ENCODE data around the gene ST8SIA4.
A peak's percentile ranks its signal among the peaks of the same experiment; 100 is the strongest.

The ST8SIA4 gene

GRCh38 chr5:100855295-100855694, 47.8 kb downstream of the ST8SIA4 start:
- peaks cover 40% of the 10 kb centered on the region for H3K4me1 Mint-ChIP-seq
- peak overlapping the region; percentile 4 for H3K4me3 Mint-ChIP-seq
- peaks cover 5% of the 10 kb centered on the region for H3K36me3 Mint-ChIP-seq
- H3K9me3 Mint-ChIP-seq, result no peaks in the 10 kb centered on the region
- ATAC-seq (ENCODE audit: low read depth) (no peak), DNase-seq (ENCODE audit: low spot score in 2 of 2) (no peak)
- H3K27me3 Mint-ChIP-seq, result no peaks in the 10 kb centered on the region
- H3K27ac Mint-ChIP-seq, result peak overlapping the region; percentile 91

DNA sequence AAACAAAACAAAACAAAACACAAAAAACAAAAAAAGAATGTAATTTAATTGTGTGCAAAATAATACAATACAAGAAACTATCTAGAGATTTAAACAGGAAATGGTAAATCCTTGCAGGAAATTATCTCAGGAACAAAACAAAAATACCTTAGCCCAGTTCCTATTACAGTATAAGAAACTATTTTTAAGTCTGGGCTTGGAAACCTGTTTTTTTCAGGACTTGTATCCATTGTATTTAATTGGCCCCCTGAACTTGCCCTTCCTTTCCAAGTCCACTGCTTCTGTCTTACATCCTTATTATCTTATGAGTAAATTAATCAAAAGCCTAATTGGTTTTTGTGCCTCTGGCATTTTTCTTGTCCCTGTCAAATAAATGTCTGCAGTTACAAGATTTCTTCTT, 48.5 kb downstream of the ST8SIA4 start:
- H3K4me1 Mint-ChIP-seq, result peaks cover 36% of the 10 kb centered on the region
- no peaks in the 10 kb centered on the region for H3K27me3 Mint-ChIP-seq
- DNase-seq (ENCODE audit: low spot score in 2 of 2) (no peak), ATAC-seq (ENCODE audit: low read depth) (no peak)
- H3K36me3 Mint-ChIP-seq, result peaks cover 2% of the 10 kb centered on the region
- peak overlapping the region; percentile 91 for H3K27ac Mint-ChIP-seq
- peak overlapping the region; percentile 4 for H3K4me3 Mint-ChIP-seq
- H3K9me3 Mint-ChIP-seq, result no peaks in the 10 kb centered on the region

- no peaks in the 10 kb centered on the region for H3K9me3 Mint-ChIP-seq
- H3K27ac Mint-ChIP-seq, result peak overlapping the region; percentile 91
- H3K27me3 Mint-ChIP-seq, result no peaks in the 10 kb centered on the region
- peaks cover 2% of the 10 kb centered on the region for H3K36me3 Mint-ChIP-seq
- no peak for DNase-seq (ENCODE audit: low spot score in 2 of 2)
- no peak for ATAC-seq (ENCODE audit: low read depth)
- peaks cover 32% of the 10 kb centered on the region for H3K4me1 Mint-ChIP-seq
- peak overlapping the region; percentile 63 for H3K4me3 Mint-ChIP-seq
These were observed 49.5 kb downstream of the ST8SIA4 start for GRCh38 chr5:100853582-100853981.

GRCh38 chr5:100852988-100853449, 50.1 kb downstream of the ST8SIA4 start:
- Mint-ChIP-seq H3K27ac (peak overlapping the region; percentile 91), H3K4me3 (peak overlapping the region; percentile 63), H3K27me3 (no peaks in the 10 kb centered on the region), H3K9me3 (no peaks in the 10 kb centered on the region), H3K36me3 (peaks cover 2% of the 10 kb centered on the region), H3K4me1 (peaks cover 30% of the 10 kb centered on the region)
- DNase-seq (ENCODE audit: low spot score in 2 of 2) (peak in 1 of 2 donors; percentile 51), ATAC-seq (ENCODE audit: low read depth) (peak; percentile 95)

DNA sequence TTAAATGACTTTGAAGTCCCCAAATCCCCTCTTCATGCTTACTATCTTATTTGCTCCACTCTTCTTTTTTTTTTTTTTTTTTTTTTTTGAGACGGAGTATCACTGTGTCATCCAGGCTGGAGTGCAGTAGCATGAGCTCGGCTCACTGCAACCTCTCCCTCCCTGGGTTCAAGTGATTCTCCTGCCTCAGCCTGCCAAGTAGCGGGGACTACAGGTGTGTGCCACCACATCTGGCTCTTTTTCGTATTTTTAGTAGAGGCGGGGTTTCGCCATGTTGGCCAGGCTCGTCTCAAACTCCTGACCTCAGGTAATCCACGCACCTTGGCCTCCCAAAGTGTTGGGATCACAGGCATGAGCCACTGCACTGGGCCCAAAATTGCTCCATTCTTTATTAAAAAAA, 51.0 kb downstream of the ST8SIA4 start:
- Mint-ChIP-seq H3K9me3 (no peaks in the 10 kb centered on the region), H3K36me3 (peaks cover 3% of the 10 kb centered on the region), H3K4me1 (peaks cover 28% of the 10 kb centered on the region), H3K4me3 (no peak overlapping the region), H3K27me3 (no peaks in the 10 kb centered on the region), H3K27ac (no peak overlapping the region)
- ATAC-seq (ENCODE audit: low read depth) (no peak), DNase-seq (ENCODE audit: low spot score in 2 of 2) (no peak)

DNA sequence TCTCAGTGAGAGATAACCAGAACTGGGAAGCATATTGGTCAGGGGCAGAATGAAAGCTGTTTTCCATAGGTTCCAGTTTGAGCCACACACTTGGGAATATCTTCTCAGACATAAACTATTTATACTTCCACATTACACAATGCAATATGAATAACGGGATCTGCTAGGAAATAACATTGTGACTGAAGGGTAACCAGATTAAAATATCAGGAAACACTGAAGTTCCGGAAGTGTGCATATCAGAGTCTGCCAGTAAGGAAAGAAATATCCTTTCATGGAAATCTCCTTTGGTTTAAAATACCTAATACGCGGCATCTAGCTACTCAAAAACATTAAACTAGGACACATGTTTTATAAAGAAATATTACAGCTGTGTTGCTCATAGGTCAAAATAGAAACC, 56.3 kb downstream of the ST8SIA4 start:
- H3K27me3 Mint-ChIP-seq, result no peaks in the 10 kb centered on the region
- H3K27ac Mint-ChIP-seq, result no peak overlapping the region
- ATAC-seq (ENCODE audit: low read depth), result no peak
- H3K9me3 Mint-ChIP-seq, result no peaks in the 10 kb centered on the region
- H3K4me1 Mint-ChIP-seq, result peaks cover 20% of the 10 kb centered on the region
- H3K36me3 Mint-ChIP-seq, result peaks cover 14% of the 10 kb centered on the region
- DNase-seq (ENCODE audit: low spot score in 2 of 2), result no peak
- no peak overlapping the region for H3K4me3 Mint-ChIP-seq

GRCh38 chr5:100842080-100842479, 61.0 kb downstream of the ST8SIA4 start:
- Mint-ChIP-seq H3K4me3 (no peak overlapping the region), H3K36me3 (peaks cover 13% of the 10 kb centered on the region), H3K27ac (peak overlapping the region; percentile 80), H3K27me3 (no peaks in the 10 kb centered on the region), H3K9me3 (no peaks in the 10 kb centered on the region), H3K4me1 (peaks cover 38% of the 10 kb centered on the region)
- no peak for DNase-seq (ENCODE audit: low spot score in 2 of 2)
- no peak for ATAC-seq (ENCODE audit: low read depth)

GRCh38 chr5:100841358-100842076, 61.6 kb downstream of the ST8SIA4 start:
- DNase-seq (ENCODE audit: low spot score in 2 of 2) (no peak), ATAC-seq (ENCODE audit: low read depth) (peak; percentile 29)
- peak overlapping the region; percentile 80 for H3K27ac Mint-ChIP-seq
- H3K36me3 Mint-ChIP-seq, result peaks cover 14% of the 10 kb centered on the region
- peak overlapping the region; percentile 74 for H3K4me3 Mint-ChIP-seq
- no peaks in the 10 kb centered on the region for H3K27me3 Mint-ChIP-seq
- H3K9me3 Mint-ChIP-seq, result no peaks in the 10 kb centered on the region
- peaks cover 38% of the 10 kb centered on the region for H3K4me1 Mint-ChIP-seq

DNA sequence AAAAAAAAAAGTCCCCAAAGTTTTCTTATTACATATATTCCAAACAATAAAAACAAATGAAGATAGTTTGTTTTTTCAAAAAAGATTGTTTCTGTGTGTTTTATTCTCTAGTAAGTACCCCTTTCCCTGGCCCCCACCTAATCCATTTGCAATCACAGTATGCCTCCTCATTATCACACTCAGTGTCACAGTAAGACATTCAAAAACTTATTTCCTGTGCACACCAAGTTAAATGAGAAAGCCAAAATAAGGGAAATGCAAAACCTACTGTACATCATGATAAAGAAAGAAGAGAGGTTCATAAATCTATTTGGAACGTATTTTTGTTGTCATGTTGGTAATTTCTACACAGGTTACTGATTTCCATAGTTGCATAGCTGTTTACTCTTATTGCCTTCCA, 62.3 kb downstream of the ST8SIA4 start:
- Mint-ChIP-seq H3K9me3 (no peaks in the 10 kb centered on the region), H3K27ac (peak overlapping the region; percentile 80), H3K4me1 (peaks cover 34% of the 10 kb centered on the region), H3K27me3 (no peaks in the 10 kb centered on the region), H3K36me3 (peaks cover 8% of the 10 kb centered on the region), H3K4me3 (peak overlapping the region; percentile 65)
- ATAC-seq (ENCODE audit: low read depth) (peak; percentile 48), DNase-seq (ENCODE audit: low spot score in 2 of 2) (no peak)

GRCh38 chr5:100840370-100840769, 62.7 kb downstream of the ST8SIA4 start:
- peak overlapping the region; percentile 80 for H3K27ac Mint-ChIP-seq

GRCh38 chr5:100838048-100838473, 65.0 kb downstream of the ST8SIA4 start:
- Mint-ChIP-seq H3K4me1 (peaks cover 32% of the 10 kb centered on the region), H3K9me3 (no peaks in the 10 kb centered on the region), H3K36me3 (peaks cover 5% of the 10 kb centered on the region), H3K27me3 (no peaks in the 10 kb centered on the region), H3K4me3 (no peak overlapping the region), H3K27ac (peak overlapping the region; percentile 69)
- DNase-seq (ENCODE audit: low spot score in 2 of 2) (no peak), ATAC-seq (ENCODE audit: low read depth) (no peak)

More at GRCh38 chr5:100840370-100840769, 62.7 kb downstream of the ST8SIA4 start:
- DNase-seq (ENCODE audit: low spot score in 2 of 2) (peak in 1 of 2 donors; percentile 31), ATAC-seq (ENCODE audit: low read depth) (peak; percentile 84)
- Mint-ChIP-seq H3K4me3 (no peak overlapping the region), H3K9me3 (no peaks in the 10 kb centered on the region), H3K4me1 (peaks cover 34% of the 10 kb centered on the region), H3K27me3 (no peaks in the 10 kb centered on the region), H3K36me3 (peaks cover 8% of the 10 kb centered on the region)

DNA sequence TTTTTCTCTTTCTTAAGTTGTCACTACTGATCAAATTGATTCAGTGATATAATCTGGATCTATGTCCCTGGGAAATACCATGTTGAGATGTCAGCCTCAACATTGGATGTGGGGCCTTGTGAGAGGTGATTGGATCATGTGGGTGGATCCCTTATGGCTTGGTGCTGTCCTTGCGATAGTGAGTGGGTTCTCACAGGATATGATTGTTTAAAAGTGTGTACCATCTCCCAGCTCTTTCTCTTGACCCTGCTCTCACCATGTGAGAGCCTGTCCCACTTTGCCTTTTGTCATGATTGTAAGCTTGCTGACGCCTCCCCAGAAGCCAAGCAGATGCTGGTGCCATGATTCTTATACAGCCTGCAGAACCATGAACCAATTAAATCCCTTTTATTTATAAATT, 68.6 kb downstream of the ST8SIA4 start:
- peaks cover 24% of the 10 kb centered on the region for H3K4me1 Mint-ChIP-seq
- no peak for ATAC-seq (ENCODE audit: low read depth)
- no peak for DNase-seq (ENCODE audit: low spot score in 2 of 2)
- H3K9me3 Mint-ChIP-seq, result no peaks in the 10 kb centered on the region
- peak overlapping the region; percentile 18 for H3K27ac Mint-ChIP-seq
- H3K4me3 Mint-ChIP-seq, result no peak overlapping the region
- no peaks in the 10 kb centered on the region for H3K27me3 Mint-ChIP-seq
- H3K36me3 Mint-ChIP-seq, result peaks cover 9% of the 10 kb centered on the region

DNA sequence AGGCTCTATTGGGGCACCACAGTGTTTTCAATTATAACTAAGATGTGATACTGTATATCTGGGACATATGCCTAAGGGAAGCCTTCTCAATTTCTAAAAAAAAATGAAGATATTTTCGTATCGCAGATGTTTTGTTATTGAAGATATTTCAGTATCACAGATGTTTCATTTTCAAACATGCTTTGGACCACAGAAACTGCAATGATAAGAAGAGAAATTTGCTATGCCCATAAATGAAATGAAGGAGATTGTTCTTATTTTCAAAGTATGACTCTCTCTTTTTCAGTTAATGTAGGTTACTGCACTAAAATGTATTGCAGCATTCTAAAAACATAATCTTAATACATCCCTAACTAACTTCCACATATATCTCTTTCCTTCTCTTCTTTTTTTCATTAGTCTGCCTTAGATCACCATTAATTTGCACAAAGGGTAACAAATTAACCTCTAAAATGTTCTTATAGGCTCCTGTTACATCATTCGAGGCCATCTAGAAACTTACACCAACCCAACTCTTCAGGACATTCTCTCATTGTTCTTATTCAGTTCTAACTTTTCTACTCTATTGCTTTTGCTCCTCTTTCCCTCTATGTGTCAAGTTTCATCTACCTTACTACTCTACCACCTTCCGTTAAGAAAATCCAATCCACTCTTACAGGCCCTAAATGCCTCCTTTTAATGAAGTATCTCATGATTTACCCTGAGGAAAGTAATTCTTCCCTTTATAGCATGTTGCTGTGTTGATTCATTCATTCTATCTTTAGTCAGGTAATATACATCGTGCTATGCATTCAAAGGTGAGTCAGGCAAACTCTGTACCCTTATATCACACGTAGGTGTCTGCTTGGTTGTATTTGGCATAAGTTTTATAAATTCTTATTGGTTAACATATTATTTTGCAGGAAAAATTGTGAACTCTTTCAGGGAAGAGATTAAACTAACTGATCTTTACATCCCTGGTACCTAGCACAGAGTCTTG, 70.5 kb downstream of the ST8SIA4 start:
- H3K27me3 Mint-ChIP-seq, result no peaks in the 10 kb centered on the region
- no peak for ATAC-seq (ENCODE audit: low read depth)

GRCh38 chr5:100828898-100829356, 74.2 kb downstream of the ST8SIA4 start:
- H3K27ac Mint-ChIP-seq, result peak overlapping the region; percentile 94
- H3K4me1 Mint-ChIP-seq, result peaks cover 36% of the 10 kb centered on the region
- ATAC-seq (ENCODE audit: low read depth) (no peak), DNase-seq (ENCODE audit: low spot score in 2 of 2) (no peak)
- no peak overlapping the region for H3K4me3 Mint-ChIP-seq
- H3K36me3 Mint-ChIP-seq, result peaks cover 4% of the 10 kb centered on the region
- no peaks in the 10 kb centered on the region for H3K9me3 Mint-ChIP-seq
- no peaks in the 10 kb centered on the region for H3K27me3 Mint-ChIP-seq

More for the DNA sequence above, 70.5 kb downstream of the ST8SIA4 start:
- Mint-ChIP-seq H3K9me3 (no peaks in the 10 kb centered on the region), H3K4me3 (no peak overlapping the region), H3K27ac (peak overlapping the region; percentile 43), H3K4me1 (peaks cover 37% of the 10 kb centered on the region), H3K36me3 (peaks cover 9% of the 10 kb centered on the region)
- DNase-seq (ENCODE audit: low spot score in 2 of 2), result no peak
